Stimulated activated CD8-positive, alpha-beta memory T cell treated with anti-CD3 and anti-CD28 coated beads, Interleukin-12 subunit alpha, Interleukin-12 subunit beta, amount 100 ng/mL, for 4 hours (primary cell): Measurements from ENCODE around the gene IL1RAPL1.

Experiments
- DNase-seq: peaks from one replicate; pipeline ENCODE4 v3.0.0-alpha.2; 2020; ENCODE audit warnings: low read depth

Gene IL1RAPL1

GRCh38 chrX:28586981-28587551, at the start of gene IL1RAPL1:
Gene IL1RAPL1, plus strand, starts transcription at chrX:28587446.
- DNase-seq, result no peak

GRCh38 chrX:28542791-28543190, 44.5 kb upstream of the IL1RAPL1 start:
- DNase-seq, result no peak

- DNase-seq, result no peak
Observed at GRCh38 chrX:28549838-28550237, 37.4 kb upstream of the IL1RAPL1 start.

GRCh38 chrX:28550331-28550872, 36.8 kb upstream of the IL1RAPL1 start:
- no peak for DNase-seq

- no peak for DNase-seq
Observed at GRCh38 chrX:28552322-28552721, 34.9 kb upstream of the IL1RAPL1 start.

GRCh38 chrX:28552882-28553829, 34.1 kb upstream of the IL1RAPL1 start:
- no peak for DNase-seq

GRCh38 chrX:28576117-28576516, 11.1 kb upstream of the IL1RAPL1 start:
- DNase-seq, result no peak

- no peak for DNase-seq
Observed at GRCh38 chrX:28581522-28581921, 5.7 kb upstream of the IL1RAPL1 start.

GRCh38 chrX:28582511-28582910, 4.7 kb upstream of the IL1RAPL1 start:
- DNase-seq, result no peak

- DNase-seq, result no peak
Observed at GRCh38 chrX:28584025-28584424, 3.2 kb upstream of the IL1RAPL1 start.

- no peak for DNase-seq
Observed at GRCh38 chrX:28585767-28586166, 1.5 kb upstream of the IL1RAPL1 start.

GRCh38 chrX:28586286-28586685, 960 bp upstream of the IL1RAPL1 start:
- DNase-seq, result no peak

GRCh38 chrX:28589046-28589445, 1.8 kb downstream of the IL1RAPL1 start:
- no peak for DNase-seq

GRCh38 chrX:28590396-28590795, 3.1 kb downstream of the IL1RAPL1 start:
- no peak for DNase-seq

GRCh38 chrX:28591542-28591941, 4.3 kb downstream of the IL1RAPL1 start:
- no peak for DNase-seq

- DNase-seq, result no peak
Observed at GRCh38 chrX:28595346-28595745, 8.1 kb downstream of the IL1RAPL1 start.

GRCh38 chrX:28599957-28600356, 12.7 kb downstream of the IL1RAPL1 start:
- DNase-seq, result no peak

- DNase-seq, result no peak
Observed at GRCh38 chrX:28609003-28609402, 21.8 kb downstream of the IL1RAPL1 start.

- DNase-seq, result no peak
Observed at GRCh38 chrX:28609917-28610613, 22.8 kb downstream of the IL1RAPL1 start.

- DNase-seq, result no peak
Observed at GRCh38 chrX:28610746-28611145, 23.5 kb downstream of the IL1RAPL1 start.

- DNase-seq, result no peak
Observed at GRCh38 chrX:28613558-28613957, 26.3 kb downstream of the IL1RAPL1 start.

- DNase-seq, result no peak
Observed at GRCh38 chrX:28625223-28625622, 38.0 kb downstream of the IL1RAPL1 start.

- no peak for DNase-seq
Observed at GRCh38 chrX:28626515-28626914, 39.3 kb downstream of the IL1RAPL1 start.
